AG04450 (cell line): ENCODE data around the gene LPIN1. TPM values are rescaled to one million over a fixed set of nuclear protein-coding genes. Genes with fewer than 3 reads are reported as not detected.

Experiments
- CTCF ChIA-PET: fragments of 300-600, 350-600 bp; formaldehyde crosslinking; extraction: SDS; loops from one replicate; lab custom pipeline; 2022; ENCODE audit warnings: antibody characterized with exemption, inconsistent platforms; lab: Charles Lee
- POLR2A ChIA-PET: fragments of 350-600 bp; formaldehyde crosslinking; extraction: SDS; loops from one replicate; lab custom pipeline; 2021; ENCODE audit warnings: antibody characterized with exemption, inconsistent platforms; lab: Yijun Ruan, JAX
- DNase-seq: peaks from one replicate; pipeline ENCODE4 v3.0.0-alpha.2; 2011; ENCODE audit warnings: low read depth, low spot score
- H3K27ac ChIP-seq: one replicate; pipeline ENCODE4 v1.5.1; 2012; ENCODE audit warnings: low read depth, low read length, control low read depth
- H3K27me3 ChIP-seq: one replicate; pipeline ENCODE4 v1.6.0; 2012; ENCODE audit warnings: low read length; ENCODE audit not compliant: control insufficient read depth, insufficient read depth
- H3K4me3 ChIP-seq: 2 replicates; pipeline ENCODE4 v1.5.1; 2011; ENCODE audit warnings: mild to moderate bottlenecking, low read depth, low read length, control low read depth
- H3K9me3 ChIP-seq: 2 replicates; pipeline ENCODE4 v1.5.1; 2012; ENCODE audit warnings: low read length; ENCODE audit not compliant: control insufficient read depth, insufficient read depth
- polyA plus RNA-seq: library from polyadenylated mRNA; depleted of rRNA; stranded (reverse); fragments of >200 nt; gene quantifications from 2 replicates; pipeline ENCODE4 v1.2.3, GENCODE V29; 2011
- TF ChIP-seq, protein P1 (sequence below): IDR thresholded peaks from 2 replicates; pipeline ENCODE4 v1.5.1; 2011; ENCODE audit warnings: low read depth, low read length, control low read depth, inconsistent platforms

Gene LPIN1
- polyA plus RNA-seq, 1 experiment = 40.5 TPM

DNA sequence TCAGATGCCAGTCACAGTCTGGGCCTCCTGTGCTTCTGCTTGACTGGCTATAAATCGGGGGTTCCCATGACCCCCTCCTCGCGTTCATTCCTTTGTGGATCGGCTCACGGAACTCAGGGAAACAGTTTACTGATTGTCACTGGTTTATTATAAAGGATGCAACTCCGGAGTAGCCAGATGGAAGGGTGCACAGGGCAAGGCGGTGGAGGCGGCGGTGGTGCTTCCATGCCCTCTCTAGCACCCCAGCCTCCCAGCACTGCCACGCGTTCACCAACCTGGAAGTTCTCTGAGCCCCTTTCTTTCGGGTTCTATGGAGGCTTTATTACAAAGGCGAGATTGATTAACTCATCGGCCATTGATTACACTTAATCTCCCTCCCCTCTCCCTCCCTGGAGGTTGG is 15.6 kb downstream of the LPIN1 start:
- Histone ChIP-seq H3K27me3 (no peaks in the 10 kb centered on the region), H3K27ac (no peak overlapping the region), H3K9me3 (peaks cover 5% of the 10 kb centered on the region; the same call in 1 of the 2 replicates), H3K4me3 (no peak overlapping the region)
- CTCF ChIA-PET = interaction anchor here (1.2 to 1.4 kb wide), 3 partner anchors 18 to 74 kb away, joined by 3 to 5 read pairs (median 3); no protein-coding TSS in a partner anchor
- DNase-seq = no peak
- TF ChIP-seq, protein P1, sequence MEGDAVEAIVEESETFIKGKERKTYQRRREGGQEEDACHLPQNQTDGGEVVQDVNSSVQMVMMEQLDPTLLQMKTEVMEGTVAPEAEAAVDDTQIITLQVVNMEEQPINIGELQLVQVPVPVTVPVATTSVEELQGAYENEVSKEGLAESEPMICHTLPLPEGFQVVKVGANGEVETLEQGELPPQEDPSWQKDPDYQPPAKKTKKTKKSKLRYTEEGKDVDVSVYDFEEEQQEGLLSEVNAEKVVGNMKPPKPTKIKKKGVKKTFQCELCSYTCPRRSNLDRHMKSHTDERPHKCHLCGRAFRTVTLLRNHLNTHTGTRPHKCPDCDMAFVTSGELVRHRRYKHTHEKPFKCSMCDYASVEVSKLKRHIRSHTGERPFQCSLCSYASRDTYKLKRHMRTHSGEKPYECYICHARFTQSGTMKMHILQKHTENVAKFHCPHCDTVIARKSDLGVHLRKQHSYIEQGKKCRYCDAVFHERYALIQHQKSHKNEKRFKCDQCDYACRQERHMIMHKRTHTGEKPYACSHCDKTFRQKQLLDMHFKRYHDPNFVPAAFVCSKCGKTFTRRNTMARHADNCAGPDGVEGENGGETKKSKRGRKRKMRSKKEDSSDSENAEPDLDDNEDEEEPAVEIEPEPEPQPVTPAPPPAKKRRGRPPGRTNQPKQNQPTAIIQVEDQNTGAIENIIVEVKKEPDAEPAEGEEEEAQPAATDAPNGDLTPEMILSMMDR = no peak
- POLR2A ChIA-PET = no interaction called here

DNA sequence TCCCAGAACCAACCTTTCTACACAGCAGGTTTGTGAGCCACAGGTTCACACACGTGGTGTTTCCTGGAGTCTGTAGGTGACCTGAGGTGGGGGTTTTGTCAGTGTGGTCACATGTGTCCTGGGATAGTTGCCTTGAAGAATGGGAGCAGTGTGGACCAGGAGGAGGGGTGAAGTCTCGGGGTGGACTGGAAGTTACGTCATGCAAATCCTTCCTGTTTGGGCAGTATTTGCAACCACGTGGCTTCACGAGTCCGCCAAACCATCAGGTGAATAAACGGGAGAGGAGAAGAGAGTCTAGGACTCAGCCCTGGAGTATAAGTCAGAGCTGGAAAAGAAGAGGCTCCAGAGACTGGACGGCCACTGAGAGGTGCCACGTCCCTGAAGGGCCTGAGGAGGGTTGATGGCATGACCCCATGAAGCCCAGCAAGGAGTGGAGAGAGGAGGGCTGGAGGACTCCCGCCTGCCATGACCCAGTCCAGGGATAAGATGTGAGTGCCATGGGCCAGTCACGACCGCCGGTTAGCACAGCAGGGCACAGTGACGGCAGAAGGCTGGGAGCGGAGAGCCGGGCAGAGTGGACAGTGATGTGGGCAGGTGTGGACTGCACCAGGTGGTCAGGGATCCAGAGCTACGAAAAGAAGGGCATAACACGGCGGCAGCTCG is 16.5 kb downstream of the LPIN1 start:
- peaks cover 5% of the 10 kb centered on the region; the same call in 1 of the 2 replicates for H3K9me3 ChIP-seq
- ChIA-PET CTCF (interaction anchor here (0.6 to 1.3 kb wide), 4 partner anchors 17 to 75 kb away, joined by 3 to 5 read pairs (median 3); no protein-coding TSS in a partner anchor), POLR2A (no interaction called here)
- no peak for DNase-seq
- H3K27ac ChIP-seq = no peak overlapping the region
- no peaks in the 10 kb centered on the region for H3K27me3 ChIP-seq
- no peak overlapping the region for H3K4me3 ChIP-seq
- TF ChIP-seq, protein P1 = no peak

DNA sequence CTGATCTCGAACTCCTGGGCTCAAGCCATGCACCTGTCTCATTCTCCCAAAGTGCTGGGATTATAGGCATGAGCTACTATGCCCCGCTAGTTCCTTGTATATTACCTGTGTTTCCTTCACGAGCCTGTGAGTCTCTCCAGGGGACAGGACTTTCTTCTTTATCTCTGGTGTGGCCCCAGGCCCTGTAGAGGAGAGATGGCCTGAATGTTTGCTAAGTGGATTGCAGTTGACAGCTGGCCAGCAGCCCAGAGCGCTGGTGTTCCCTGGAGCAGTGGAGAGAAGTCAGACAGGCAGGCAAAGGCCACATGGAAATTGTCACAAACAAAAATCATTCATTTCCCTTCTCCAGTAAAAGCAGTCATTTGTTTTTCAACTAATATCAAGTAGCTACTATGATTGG is 17.9 kb downstream of the LPIN1 start:
- no peak for DNase-seq
- TF ChIP-seq, protein P1 = no peak
- Histone ChIP-seq H3K27ac (no peak overlapping the region), H3K4me3 (no peak overlapping the region), H3K27me3 (no peaks in the 10 kb centered on the region), H3K9me3 (peaks cover 5% of the 10 kb centered on the region; the same call in 1 of the 2 replicates)
- POLR2A ChIA-PET = no interaction called here
- CTCF ChIA-PET = interaction anchor here (2.3 kb wide), 1 partner anchor 71 kb away, joined by 10 read pairs; no protein-coding TSS in a partner anchor

DNA sequence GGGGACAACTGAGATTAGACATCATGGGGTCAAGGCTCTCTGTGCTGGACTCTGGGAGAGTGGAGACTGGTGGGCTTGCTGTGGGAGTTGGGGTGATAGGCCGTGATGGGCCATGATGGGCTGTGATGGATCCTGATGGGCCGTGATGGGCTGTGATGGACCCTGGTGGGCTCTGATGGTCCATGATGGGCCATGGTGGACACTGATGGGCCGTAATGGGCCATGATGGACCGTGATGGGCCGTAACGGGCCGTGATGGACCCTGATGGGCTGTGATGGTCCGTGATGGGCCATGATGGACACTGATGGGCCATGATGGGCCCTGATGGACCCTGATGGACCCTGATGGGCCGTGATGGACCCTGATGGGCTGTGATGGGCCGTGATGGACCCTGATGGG is 18.5 kb downstream of the LPIN1 start:
- no peak overlapping the region for H3K27ac ChIP-seq
- ChIA-PET CTCF (interaction anchor here (1.5 to 2.3 kb wide), 2 partner anchors 20 to 72 kb away, joined by 8 to 10 read pairs; no protein-coding TSS in a partner anchor), POLR2A (no interaction called here)
- H3K9me3 ChIP-seq = peaks cover 5% of the 10 kb centered on the region; the same call in 1 of the 2 replicates
- no peak overlapping the region for H3K4me3 ChIP-seq
- H3K27me3 ChIP-seq = no peaks in the 10 kb centered on the region
- TF ChIP-seq, protein P1 = no peak
- DNase-seq = no peak

DNA sequence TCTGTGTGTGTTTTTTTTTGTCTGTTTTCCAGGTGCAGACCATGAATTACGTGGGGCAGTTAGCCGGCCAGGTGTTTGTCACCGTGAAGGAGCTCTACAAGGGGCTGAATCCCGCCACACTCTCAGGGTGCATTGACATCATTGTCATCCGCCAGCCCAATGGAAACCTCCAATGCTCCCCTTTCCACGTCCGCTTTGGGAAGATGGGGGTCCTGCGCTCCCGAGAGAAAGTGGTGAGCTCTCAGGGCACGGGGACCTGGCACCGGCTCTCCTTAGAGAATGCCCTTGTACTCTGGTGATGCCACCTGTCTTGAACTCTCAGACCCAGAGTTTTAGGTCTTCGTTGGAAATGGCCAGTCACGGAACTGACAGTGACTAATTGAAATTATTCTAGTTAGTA is 19.1 kb downstream of the LPIN1 start:
- ChIA-PET CTCF (interaction anchor here (1.5 to 2.3 kb wide), 3 partner anchors 14 to 72 kb away, joined by 6 to 10 read pairs (median 8); no protein-coding TSS in a partner anchor), POLR2A (no interaction called here)
- peaks cover 5% of the 10 kb centered on the region; the same call in 1 of the 2 replicates for H3K9me3 ChIP-seq
- no peak overlapping the region for H3K4me3 ChIP-seq
- DNase-seq = no peak
- H3K27me3 ChIP-seq = no peaks in the 10 kb centered on the region
- H3K27ac ChIP-seq = no peak overlapping the region
- TF ChIP-seq, protein P1 = no peak
